ENCODE results near the gene INPP4B. TPM values are rescaled to one million over a fixed set of nuclear protein-coding genes. Genes with fewer than 3 reads are reported as not detected.
"Not testable (repeated sequence)": the region's sequence is repeated elsewhere in the genome, so short reads cannot be mapped to it uniquely, and the experiment has no call there.

Gene INPP4B
- polyA plus RNA-seq, 1 of the 3 experiments (the other 2 are of a cell fraction) = 0.08 TPM

DNA sequence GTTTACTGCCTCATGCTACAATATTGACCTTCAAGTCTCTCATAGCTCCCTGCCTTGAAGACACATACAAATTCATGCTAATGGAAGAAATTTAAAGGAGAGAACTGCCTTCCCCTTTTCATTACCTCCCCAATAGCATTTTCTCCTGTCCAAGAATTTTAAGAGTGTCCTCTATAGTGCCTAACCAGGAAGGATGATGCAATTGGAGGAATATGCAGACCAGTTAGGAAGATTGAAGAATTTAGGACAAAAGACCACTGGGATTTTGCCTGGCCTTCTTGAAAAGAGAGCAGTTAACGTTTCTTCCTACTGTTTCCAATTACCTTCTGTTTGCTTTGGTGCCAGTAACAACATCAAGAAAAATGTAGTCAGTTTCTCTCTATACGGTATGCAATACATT lies 443.9 kb downstream of the INPP4B start:
- peaks cover 15% of the 10 kb centered on the region for H3F3A ChIP-seq (replicated peaks; ENCODE audit: insufficient read depth)
- no peak for DNase-seq
- CTCF ChIA-PET = no interaction called here
- H3K4me1 ChIP-seq (ENCODE audit: control insufficient read depth in 1 of 2, insufficient read depth in 2 of 2, low read depth in 1 of 2, low read length in 1 of 2) = peaks cover 0 to 36% of the 10 kb centered on the region in 2 experiments; a peak in 2 of 4 replicates
- H3K9me3 ChIP-seq = no peaks in the 10 kb centered on the region
- no peaks in the 10 kb centered on the region for H4K20me1 ChIP-seq (ENCODE audit: insufficient read depth)
- no peak overlapping the region for H3K27ac ChIP-seq (ENCODE audit: low read depth in 2 of 2, low read length in 1 of 2)
- no peaks in the 10 kb centered on the region for H3K9me2 ChIP-seq
- no peak overlapping the region for H3K4me2 ChIP-seq
- POLR2A ChIA-PET = no interaction called here
- WGBS (ENCODE audit: low lambda C conversion rate) = 37% methylated on average over 2 of the region's 2 CpGs
- no peaks in the 10 kb centered on the region for H3K27me3 ChIP-seq (ENCODE audit: insufficient read depth)
- H3K79me2 ChIP-seq (ENCODE audit: insufficient read depth) = no peaks in the 10 kb centered on the region
- H3K9ac ChIP-seq = no peak overlapping the region
- H3K36me3 ChIP-seq (replicated peaks in 1 of 2; ENCODE audit: control insufficient read depth in 1 of 2, insufficient read depth in 2 of 2, low read length in 1 of 2) = no peaks in the 10 kb centered on the region
- TF ChIP-seq, protein P1, sequence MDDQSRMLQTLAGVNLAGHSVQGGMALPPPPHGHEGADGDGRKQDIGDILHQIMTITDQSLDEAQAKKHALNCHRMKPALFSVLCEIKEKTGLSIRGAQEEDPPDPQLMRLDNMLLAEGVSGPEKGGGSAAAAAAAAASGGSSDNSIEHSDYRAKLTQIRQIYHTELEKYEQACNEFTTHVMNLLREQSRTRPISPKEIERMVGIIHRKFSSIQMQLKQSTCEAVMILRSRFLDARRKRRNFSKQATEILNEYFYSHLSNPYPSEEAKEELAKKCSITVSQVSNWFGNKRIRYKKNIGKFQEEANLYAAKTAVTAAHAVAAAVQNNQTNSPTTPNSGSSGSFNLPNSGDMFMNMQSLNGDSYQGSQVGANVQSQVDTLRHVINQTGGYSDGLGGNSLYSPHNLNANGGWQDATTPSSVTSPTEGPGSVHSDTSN (IDR thresholded peaks at IDR 0.05) = no peak
- TF ChIP-seq TCF12 (IDR thresholded peaks at IDR 0.05) = peak; percentile 15; the same call in 1 of the 2 replicates
- TF ChIP-seq NRF1 (IDR thresholded peaks at IDR 0.05; ENCODE audit: low read depth, low read length) = no peak
- TF ChIP-seq FOXM1 (IDR thresholded peaks at IDR 0.05; ENCODE audit: low read depth) = no peak
- no peak for TF ChIP-seq NFIC (IDR thresholded peaks at IDR 0.05; ENCODE audit: borderline replicate concordance)
- no peak overlapping the region for H2AFZ ChIP-seq (ENCODE audit: low read depth)
- no peak overlapping the region for H3K4me3 ChIP-seq (ENCODE audit: low read depth in 2 of 2, low read length in 1 of 2)

DNA sequence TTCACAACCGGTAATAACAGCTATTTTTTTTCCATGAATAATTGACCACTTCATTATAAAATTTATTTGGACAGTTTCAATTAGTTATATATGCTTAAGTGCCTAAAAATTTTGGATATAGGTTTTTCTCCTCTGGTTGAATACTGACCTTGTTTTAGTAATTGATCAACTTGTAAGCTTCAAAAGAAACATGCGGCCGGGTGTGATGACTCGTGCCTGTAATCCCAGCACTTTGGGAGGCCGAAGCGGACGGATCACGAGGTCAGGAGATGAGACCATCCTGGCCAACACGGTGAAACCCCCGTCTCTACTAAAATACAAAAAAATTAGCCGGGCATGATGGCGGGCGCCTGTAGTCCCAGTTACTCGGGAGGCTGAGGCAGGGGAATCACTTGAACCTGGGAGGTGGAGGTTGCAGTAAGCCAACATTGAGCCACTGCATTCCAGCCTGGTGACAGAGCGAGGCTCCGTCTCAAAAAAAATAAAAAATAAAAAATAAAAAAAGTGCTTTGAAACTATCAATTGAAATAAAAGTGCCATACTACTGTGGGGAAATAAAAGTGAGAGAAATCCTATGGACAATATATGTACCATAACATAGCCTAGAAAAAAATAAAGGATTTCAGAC lies 448.6 kb downstream of the INPP4B start:
- H3K27ac ChIP-seq (ENCODE audit: low read depth in 2 of 2, low read length in 1 of 2); H3K4me2 ChIP-seq; H3K9me2 ChIP-seq; H3K4me3 ChIP-seq (ENCODE audit: low read depth in 2 of 2, low read length in 1 of 2); H3K27me3 ChIP-seq (ENCODE audit: insufficient read depth); H3K9me3 ChIP-seq; H3K36me3 ChIP-seq (replicated peaks in 1 of 2; ENCODE audit: control insufficient read depth in 1 of 2, insufficient read depth in 2 of 2, low read length in 1 of 2); H4K20me1 ChIP-seq (ENCODE audit: insufficient read depth); H2AFZ ChIP-seq (ENCODE audit: low read depth); H3K9ac ChIP-seq; DNase-seq; POLR2A ChIA-PET; CTCF ChIA-PET; H3F3A ChIP-seq (replicated peaks; ENCODE audit: insufficient read depth); H3K4me1 ChIP-seq (ENCODE audit: control insufficient read depth in 1 of 2, insufficient read depth in 2 of 2, low read depth in 1 of 2, low read length in 1 of 2); H3K79me2 ChIP-seq (ENCODE audit: insufficient read depth): not testable (repeated sequence)
- WGBS (ENCODE audit: low lambda C conversion rate) = 94% methylated on average over 16 of the region's 16 CpGs

DNA sequence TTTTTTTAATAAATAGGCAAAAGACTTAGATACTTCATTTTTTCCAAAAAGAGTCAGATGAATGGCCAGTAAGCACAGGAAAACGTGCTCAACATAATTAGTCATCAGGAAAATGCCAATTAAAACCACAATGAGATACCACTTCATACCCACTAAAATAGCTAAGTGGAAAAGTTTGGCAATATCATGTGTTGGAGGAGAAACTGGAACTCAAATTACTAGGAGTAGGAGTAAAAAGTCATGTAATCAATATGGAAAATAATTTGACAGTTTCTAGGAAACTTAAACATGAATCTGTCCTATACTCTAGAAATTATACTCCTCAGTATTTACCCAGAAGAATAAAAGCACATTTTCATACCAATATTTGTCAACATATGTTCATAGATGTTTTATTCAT lies 449.8 kb downstream of the INPP4B start:
- no peak for DNase-seq
- H2AFZ ChIP-seq (ENCODE audit: low read depth) = no peak overlapping the region
- no peak overlapping the region for H3K27ac ChIP-seq (ENCODE audit: low read depth in 2 of 2, low read length in 1 of 2)
- no peaks in the 10 kb centered on the region for H3K9me3 ChIP-seq
- no peaks in the 10 kb centered on the region; the same call in 1 of the 2 replicates for H3K9me2 ChIP-seq
- ChIA-PET CTCF (no interaction called here), POLR2A (no interaction called here)
- no peak overlapping the region for H3K4me3 ChIP-seq (ENCODE audit: low read depth in 2 of 2, low read length in 1 of 2)
- H4K20me1 ChIP-seq (ENCODE audit: insufficient read depth) = no peaks in the 10 kb centered on the region
- no peaks in the 10 kb centered on the region for H3K79me2 ChIP-seq (ENCODE audit: insufficient read depth)
- no peaks in the 10 kb centered on the region for H3K4me1 ChIP-seq (ENCODE audit: control insufficient read depth in 1 of 2, insufficient read depth in 2 of 2, low read depth in 1 of 2, low read length in 1 of 2)
- no peaks in the 10 kb centered on the region for H3K27me3 ChIP-seq (ENCODE audit: insufficient read depth)
- WGBS (ENCODE audit: low lambda C conversion rate) = 13% methylated on average over 1 of the region's 1 CpG
- H3K4me2 ChIP-seq = no peak overlapping the region
- no peaks in the 10 kb centered on the region for H3F3A ChIP-seq (replicated peaks; ENCODE audit: insufficient read depth)
- H3K9ac ChIP-seq = no peak overlapping the region
- no peaks in the 10 kb centered on the region for H3K36me3 ChIP-seq (replicated peaks in 1 of 2; ENCODE audit: control insufficient read depth in 1 of 2, insufficient read depth in 2 of 2, low read length in 1 of 2)
- TF ChIP-seq, protein P2, sequence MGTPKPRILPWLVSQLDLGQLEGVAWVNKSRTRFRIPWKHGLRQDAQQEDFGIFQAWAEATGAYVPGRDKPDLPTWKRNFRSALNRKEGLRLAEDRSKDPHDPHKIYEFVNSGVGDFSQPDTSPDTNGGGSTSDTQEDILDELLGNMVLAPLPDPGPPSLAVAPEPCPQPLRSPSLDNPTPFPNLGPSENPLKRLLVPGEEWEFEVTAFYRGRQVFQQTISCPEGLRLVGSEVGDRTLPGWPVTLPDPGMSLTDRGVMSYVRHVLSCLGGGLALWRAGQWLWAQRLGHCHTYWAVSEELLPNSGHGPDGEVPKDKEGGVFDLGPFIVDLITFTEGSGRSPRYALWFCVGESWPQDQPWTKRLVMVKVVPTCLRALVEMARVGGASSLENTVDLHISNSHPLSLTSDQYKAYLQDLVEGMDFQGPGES (IDR thresholded peaks at IDR 0.05; ENCODE audit: low read depth, low read length) = no peak
- TF ChIP-seq NFIC (IDR thresholded peaks at IDR 0.05; ENCODE audit: borderline replicate concordance) (no peak), CHD2 (IDR thresholded peaks at IDR 0.05; ENCODE audit: low read length, partially characterized antibody) (no peak), MEF2A (IDR thresholded peaks at IDR 0.05; ENCODE audit: borderline replicate concordance, low read depth) (no peak), SIN3A (IDR thresholded peaks at IDR 0.05; ENCODE audit: borderline replicate concordance, low read depth, low read length) (no peak), FOXJ3 (CRISPR knock-in tag; IDR thresholded peaks at IDR 0.05) (no peak), FOSL2 (IDR thresholded peaks at IDR 0.05; ENCODE audit: borderline replicate concordance, low read depth) (no peak)
- TF ChIP-seq, protein P3, sequence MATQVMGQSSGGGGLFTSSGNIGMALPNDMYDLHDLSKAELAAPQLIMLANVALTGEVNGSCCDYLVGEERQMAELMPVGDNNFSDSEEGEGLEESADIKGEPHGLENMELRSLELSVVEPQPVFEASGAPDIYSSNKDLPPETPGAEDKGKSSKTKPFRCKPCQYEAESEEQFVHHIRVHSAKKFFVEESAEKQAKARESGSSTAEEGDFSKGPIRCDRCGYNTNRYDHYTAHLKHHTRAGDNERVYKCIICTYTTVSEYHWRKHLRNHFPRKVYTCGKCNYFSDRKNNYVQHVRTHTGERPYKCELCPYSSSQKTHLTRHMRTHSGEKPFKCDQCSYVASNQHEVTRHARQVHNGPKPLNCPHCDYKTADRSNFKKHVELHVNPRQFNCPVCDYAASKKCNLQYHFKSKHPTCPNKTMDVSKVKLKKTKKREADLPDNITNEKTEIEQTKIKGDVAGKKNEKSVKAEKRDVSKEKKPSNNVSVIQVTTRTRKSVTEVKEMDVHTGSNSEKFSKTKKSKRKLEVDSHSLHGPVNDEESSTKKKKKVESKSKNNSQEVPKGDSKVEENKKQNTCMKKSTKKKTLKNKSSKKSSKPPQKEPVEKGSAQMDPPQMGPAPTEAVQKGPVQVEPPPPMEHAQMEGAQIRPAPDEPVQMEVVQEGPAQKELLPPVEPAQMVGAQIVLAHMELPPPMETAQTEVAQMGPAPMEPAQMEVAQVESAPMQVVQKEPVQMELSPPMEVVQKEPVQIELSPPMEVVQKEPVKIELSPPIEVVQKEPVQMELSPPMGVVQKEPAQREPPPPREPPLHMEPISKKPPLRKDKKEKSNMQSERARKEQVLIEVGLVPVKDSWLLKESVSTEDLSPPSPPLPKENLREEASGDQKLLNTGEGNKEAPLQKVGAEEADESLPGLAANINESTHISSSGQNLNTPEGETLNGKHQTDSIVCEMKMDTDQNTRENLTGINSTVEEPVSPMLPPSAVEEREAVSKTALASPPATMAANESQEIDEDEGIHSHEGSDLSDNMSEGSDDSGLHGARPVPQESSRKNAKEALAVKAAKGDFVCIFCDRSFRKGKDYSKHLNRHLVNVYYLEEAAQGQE (IDR thresholded peaks at IDR 0.05; ENCODE audit: low read depth, low read length) = no peak
- TF ChIP-seq, protein P4, sequence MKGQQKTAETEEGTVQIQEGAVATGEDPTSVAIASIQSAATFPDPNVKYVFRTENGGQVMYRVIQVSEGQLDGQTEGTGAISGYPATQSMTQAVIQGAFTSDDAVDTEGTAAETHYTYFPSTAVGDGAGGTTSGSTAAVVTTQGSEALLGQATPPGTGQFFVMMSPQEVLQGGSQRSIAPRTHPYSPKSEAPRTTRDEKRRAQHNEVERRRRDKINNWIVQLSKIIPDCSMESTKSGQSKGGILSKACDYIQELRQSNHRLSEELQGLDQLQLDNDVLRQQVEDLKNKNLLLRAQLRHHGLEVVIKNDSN (IDR thresholded peaks at IDR 0.05; ENCODE audit: borderline replicate concordance, low read depth) = no peak
- TF ChIP-seq, protein P5, sequence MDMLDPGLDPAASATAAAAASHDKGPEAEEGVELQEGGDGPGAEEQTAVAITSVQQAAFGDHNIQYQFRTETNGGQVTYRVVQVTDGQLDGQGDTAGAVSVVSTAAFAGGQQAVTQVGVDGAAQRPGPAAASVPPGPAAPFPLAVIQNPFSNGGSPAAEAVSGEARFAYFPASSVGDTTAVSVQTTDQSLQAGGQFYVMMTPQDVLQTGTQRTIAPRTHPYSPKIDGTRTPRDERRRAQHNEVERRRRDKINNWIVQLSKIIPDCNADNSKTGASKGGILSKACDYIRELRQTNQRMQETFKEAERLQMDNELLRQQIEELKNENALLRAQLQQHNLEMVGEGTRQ (IDR thresholded peaks at IDR 0.05; ENCODE audit: borderline replicate concordance, low read depth, low read length) = no peak
